Measurements from ENCODE around the gene PDZRN3.

- TF ChIP-seq, protein P1, sequence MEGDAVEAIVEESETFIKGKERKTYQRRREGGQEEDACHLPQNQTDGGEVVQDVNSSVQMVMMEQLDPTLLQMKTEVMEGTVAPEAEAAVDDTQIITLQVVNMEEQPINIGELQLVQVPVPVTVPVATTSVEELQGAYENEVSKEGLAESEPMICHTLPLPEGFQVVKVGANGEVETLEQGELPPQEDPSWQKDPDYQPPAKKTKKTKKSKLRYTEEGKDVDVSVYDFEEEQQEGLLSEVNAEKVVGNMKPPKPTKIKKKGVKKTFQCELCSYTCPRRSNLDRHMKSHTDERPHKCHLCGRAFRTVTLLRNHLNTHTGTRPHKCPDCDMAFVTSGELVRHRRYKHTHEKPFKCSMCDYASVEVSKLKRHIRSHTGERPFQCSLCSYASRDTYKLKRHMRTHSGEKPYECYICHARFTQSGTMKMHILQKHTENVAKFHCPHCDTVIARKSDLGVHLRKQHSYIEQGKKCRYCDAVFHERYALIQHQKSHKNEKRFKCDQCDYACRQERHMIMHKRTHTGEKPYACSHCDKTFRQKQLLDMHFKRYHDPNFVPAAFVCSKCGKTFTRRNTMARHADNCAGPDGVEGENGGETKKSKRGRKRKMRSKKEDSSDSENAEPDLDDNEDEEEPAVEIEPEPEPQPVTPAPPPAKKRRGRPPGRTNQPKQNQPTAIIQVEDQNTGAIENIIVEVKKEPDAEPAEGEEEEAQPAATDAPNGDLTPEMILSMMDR (conservative IDR thresholded peaks at IDR 0.05 in 1 of 2, IDR thresholded peaks at IDR 0.05 in 1 of 2; ENCODE audit: extremely low read depth in 1 of 2, insufficient read depth in 1 of 2, low read depth in 1 of 2, low read length in 2 of 2) = no peak
- no peak for TF ChIP-seq EZH2 (IDR thresholded peaks at IDR 0.05; ENCODE audit: borderline replicate concordance, low read length)
Observed at GRCh38 chr3:73504239-73504638, 120.5 kb downstream of the PDZRN3 start.

All from mammary epithelial cell (primary cell).